Ascending aorta (tissue), 2 donors: ENCODE data around the gene UTP3. TPM values are rescaled to one million over a fixed set of nuclear protein-coding genes. Genes with fewer than 3 reads are reported as not detected.

Experiments
- DNase-seq, 2 donors: peaks; one replicate each; pipeline ENCODE4 v3.0.0-alpha.2; 2019; ENCODE audit warnings: low spot score in 2 of 2
- H3K27ac ChIP-seq, 2 donors: fragments of 200-600 bp; sonication (generic); one replicate each; pipeline ENCODE4 v1.5.1; 2016 to 2017; ENCODE audit warnings: mild to moderate bottlenecking in 1 of 2
- H3K27me3 ChIP-seq: fragments of 200-600 bp; sonication (generic); one replicate; pipeline ENCODE4 v1.5.1; 2017
- H3K36me3 ChIP-seq, 2 donors: fragments of 200-600 bp; sonication (generic); one replicate each; pipeline ENCODE4 v1.5.1; 2016
- H3K4me1 ChIP-seq, 2 donors: fragments of 200-600 bp; sonication (generic); one replicate each; pipeline ENCODE4 v1.5.1; 2016 to 2017; ENCODE audit warnings: mild to moderate bottlenecking in 1 of 2
- H3K4me3 ChIP-seq, 2 donors: fragments of 200-600 bp; sonication (generic); one replicate each; pipeline ENCODE4 v1.5.1; 2016 to 2017; ENCODE audit warnings: mild to moderate bottlenecking in 1 of 2
- H3K9me3 ChIP-seq, 2 donors: fragments of 200-600 bp; sonication (generic); one replicate each; pipeline ENCODE4 v1.5.1; 2016
- CTCF ChIP-seq, 3 experiments: fragments of 200-600 bp in 2 of 3; fragments of 450-650 bp in 1 of 3; sonication (generic) in 2 of 3; IDR thresholded peaks; one replicate each; pipeline ENCODE4 v1.5.1; 2016 to 2019; ENCODE audit warnings: antibody characterized with exemption in 3 of 3, mild to moderate bottlenecking in 1 of 3, moderate library complexity in 1 of 3
- intact Hi-C: fragments of 100-400 bp; cut with DNase I; formaldehyde crosslinking; loops from one replicate; pipeline ENCODE4 v1.15.1; 2023
- total RNA-seq: library from RNA; depleted of rRNA; stranded (reverse); fragments of >200 nt; gene quantifications from one replicate; pipeline ENCODE4 v1.1.0, GENCODE V29; 2016

The UTP3 gene
- total RNA-seq, 1 donor from 2014 or later, result 3.2 TPM

- peak; percentile 13 to 54 (median 28) for TF ChIP-seq CTCF (IDR thresholded peaks at IDR 0.05)
Measured at GRCh38 chr4:70704215-70704930, 16.0 kb downstream of the UTP3 start.

GRCh38 chr4:70704931-70705182, 16.5 kb downstream of the UTP3 start:
- no peak for TF ChIP-seq CTCF (IDR thresholded peaks at IDR 0.05)
- Histone ChIP-seq H3K27ac (peak overlapping the region; percentile 92 to 96), H3K4me3 (peak overlapping the region; percentile 89 to 98), H3K36me3 (no peaks in the 10 kb centered on the region), H3K4me1 (peaks cover 0 to 11% of the 10 kb centered on the region in 2 donors), H3K9me3 (no peaks in the 10 kb centered on the region), H3K27me3 (no peaks in the 10 kb centered on the region)
- no peak for DNase-seq
- intact Hi-C loops, result loop anchor here (1.0 to 5.0 kb wide), 3 partner anchors 17 to 482 kb away; partner anchors contain the start of genes GRSF1 and UTP3

More at GRCh38 chr4:70704215-70704930, 16.0 kb downstream of the UTP3 start:
- peak overlapping the region; percentile 92 to 96 for H3K27ac ChIP-seq
- no peaks in the 10 kb centered on the region for H3K9me3 ChIP-seq
- peak; percentile 24 to 88 for DNase-seq
- peak overlapping the region; percentile 89 to 98 for H3K4me3 ChIP-seq
- H3K36me3 ChIP-seq, result no peaks in the 10 kb centered on the region
- no peaks in the 10 kb centered on the region for H3K27me3 ChIP-seq
- intact Hi-C loops, result no loop called here
- H3K4me1 ChIP-seq, result peaks cover 0 to 11% of the 10 kb centered on the region in 2 donors

GRCh38 chr4:70705183-70706043, 17.1 kb downstream of the UTP3 start:
- H3K4me3 ChIP-seq, result peak overlapping the region; percentile 89 to 98
- H3K4me1 ChIP-seq, result peaks cover 0 to 11% of the 10 kb centered on the region in 2 donors
- intact Hi-C loops, result loop anchor here (1.0 to 5.0 kb wide), 3 partner anchors 17 to 482 kb away; partner anchors contain the start of genes GRSF1 and UTP3
- H3K27me3 ChIP-seq, result no peaks in the 10 kb centered on the region
- H3K27ac ChIP-seq, result peak overlapping the region; percentile 92 to 96
- DNase-seq, result peak; percentile 16 to 86
- H3K9me3 ChIP-seq, result no peaks in the 10 kb centered on the region
- H3K36me3 ChIP-seq, result no peaks in the 10 kb centered on the region
- TF ChIP-seq CTCF (IDR thresholded peaks at IDR 0.05), result no peak

GRCh38 chr4:70706044-70706461, 17.7 kb downstream of the UTP3 start:
- H3K27me3 ChIP-seq, result no peaks in the 10 kb centered on the region
- no peaks in the 10 kb centered on the region for H3K9me3 ChIP-seq
- H3K36me3 ChIP-seq, result no peaks in the 10 kb centered on the region
- no peak for TF ChIP-seq CTCF (IDR thresholded peaks at IDR 0.05)
- H3K4me1 ChIP-seq, result peaks cover 0 to 11% of the 10 kb centered on the region in 2 donors
- intact Hi-C loops, result loop anchor here (5.0 kb wide), 1 partner anchor 481 kb away; no protein-coding TSS in a partner anchor
- peak overlapping the region; percentile 92 to 96 for H3K27ac ChIP-seq
- H3K4me3 ChIP-seq, result peak overlapping the region; percentile 89 to 98
- DNase-seq, result no peak

GRCh38 chr4:70706516-70706915, 18.2 kb downstream of the UTP3 start:
- intact Hi-C loops, result loop anchor here (5.0 kb wide), 1 partner anchor 481 kb away; no protein-coding TSS in a partner anchor
- TF ChIP-seq CTCF (IDR thresholded peaks at IDR 0.05), result no peak
- Histone ChIP-seq H3K36me3 (no peaks in the 10 kb centered on the region), H3K27me3 (no peaks in the 10 kb centered on the region), H3K9me3 (no peaks in the 10 kb centered on the region), H3K4me1 (peaks cover 0 to 11% of the 10 kb centered on the region in 2 donors), H3K4me3 (peak overlapping the region; percentile 89 to 98), H3K27ac (peak overlapping the region; percentile 92 to 96)
- no peak for DNase-seq
